RWPE2 (cell line): ENCODE results near the gene MYOZ1.

Experiments
- ATAC-seq: fragments of 200-7000 bp; cut with Tn5 transposase; 3 replicates; pipeline ENCODE4 v1.9.1; 2021; ENCODE audit warnings: low read depth
- DNase-seq: peaks from one replicate; pipeline ENCODE4 v3.0.0-alpha.2; 2020; ENCODE audit warnings: low spot score
- H3K27ac ChIP-seq: fragments of 450-650 bp; 2 replicates; pipeline ENCODE4 v1.5.1; 2017; ENCODE audit warnings: mild to moderate bottlenecking; ENCODE audit not compliant: poor library complexity, severe bottlenecking
- H3K27me3 ChIP-seq: fragments of 250-450 bp; sonication (Bioruptor Pico); 2 replicates; pipeline ENCODE4 v1.5.1; 2021; ENCODE audit warnings: mild to moderate bottlenecking, moderate library complexity; ENCODE audit not compliant: insufficient read depth, poor library complexity, severe bottlenecking
- H3K36me3 ChIP-seq: fragments of 250-450 bp; sonication (Bioruptor Pico); 2 replicates; pipeline ENCODE4 v1.5.1; 2020; ENCODE audit warnings: low read depth, mild to moderate bottlenecking, moderate library complexity
- H3K4me1 ChIP-seq: fragments of 250-450 bp; sonication (Bioruptor Pico); 2 replicates; pipeline ENCODE4 v1.5.1; 2021; ENCODE audit warnings: mild to moderate bottlenecking, moderate library complexity; ENCODE audit not compliant: insufficient read depth, poor library complexity, severe bottlenecking
- H3K4me3 ChIP-seq: fragments of 250-450 bp; sonication (Bioruptor Pico); 2 replicates; pipeline ENCODE4 v1.5.1; 2021; ENCODE audit warnings: mild to moderate bottlenecking, moderate library complexity; ENCODE audit not compliant: severe bottlenecking
- H3K9me3 ChIP-seq: fragments of 250-450 bp; sonication (Bioruptor Pico); 2 replicates; pipeline ENCODE4 v1.5.1; 2021; ENCODE audit warnings: mild to moderate bottlenecking, moderate library complexity; ENCODE audit not compliant: severe bottlenecking
- CTCF ChIP-seq: fragments of 450-650 bp; IDR thresholded peaks from one replicate; pipeline ENCODE4 v1.5.1; 2017; ENCODE audit warnings: mild to moderate bottlenecking, moderate library complexity; ENCODE audit not compliant: poor library complexity, severe bottlenecking

Gene MYOZ1

GRCh38 chr10:73628405-73628804, 12.9 kb downstream of the MYOZ1 start:
- Histone ChIP-seq H3K27me3 (no peaks in the 10 kb centered on the region), H3K9me3 (no peaks in the 10 kb centered on the region), H3K4me1 (peaks cover 14% of the 10 kb centered on the region), H3K4me3 (no peak overlapping the region), H3K36me3 (no peaks in the 10 kb centered on the region; the same call in 1 of the 2 replicates), H3K27ac (no peak overlapping the region)
- TF ChIP-seq CTCF = no peak
- no peak for DNase-seq
- ATAC-seq = no peak

- H3K36me3 ChIP-seq = no peaks in the 10 kb centered on the region; the same call in 1 of the 2 replicates
- no peak overlapping the region for H3K4me3 ChIP-seq
- H3K9me3 ChIP-seq = no peaks in the 10 kb centered on the region
- H3K27me3 ChIP-seq = no peaks in the 10 kb centered on the region
- peaks cover 14% of the 10 kb centered on the region for H3K4me1 ChIP-seq
- DNase-seq = no peak
- ATAC-seq = no peak
- no peak overlapping the region for H3K27ac ChIP-seq
- TF ChIP-seq CTCF = no peak
These were observed 14.0 kb downstream of the MYOZ1 start for GRCh38 chr10:73627300-73627699.

- TF ChIP-seq CTCF = no peak
- H3K36me3 ChIP-seq = no peaks in the 10 kb centered on the region; the same call in 1 of the 2 replicates
- no peaks in the 10 kb centered on the region for H3K27me3 ChIP-seq
- H3K4me1 ChIP-seq = peaks cover 14% of the 10 kb centered on the region
- no peaks in the 10 kb centered on the region for H3K9me3 ChIP-seq
- H3K27ac ChIP-seq = peak overlapping the region; percentile 60
- DNase-seq = peak; percentile 92
- ATAC-seq = peak; percentile 91
- peak overlapping the region; percentile 53 for H3K4me3 ChIP-seq
These were observed 15.2 kb downstream of the MYOZ1 start for GRCh38 chr10:73625884-73626752.

- no peaks in the 10 kb centered on the region for H3K9me3 ChIP-seq
- DNase-seq = no peak
These were observed 16.0 kb downstream of the MYOZ1 start for GRCh38 chr10:73625004-73625883.

More at GRCh38 chr10:73625004-73625883, 16.0 kb downstream of the MYOZ1 start:
- ATAC-seq = peak; percentile 60
- no peaks in the 10 kb centered on the region for H3K27me3 ChIP-seq
- peak overlapping the region; percentile 60 for H3K27ac ChIP-seq
- H3K4me3 ChIP-seq = peak overlapping the region; percentile 53
- H3K36me3 ChIP-seq = no peaks in the 10 kb centered on the region; the same call in 1 of the 2 replicates
- TF ChIP-seq CTCF = no peak
- peaks cover 14% of the 10 kb centered on the region for H3K4me1 ChIP-seq
